ENCODE data around the gene PCDH17. TPM values are rescaled to one million over a fixed set of nuclear protein-coding genes. Genes with fewer than 3 reads are reported as not detected.
A peak's percentile ranks its signal among the peaks of the same experiment; 100 is the strongest.

The PCDH17 gene
- total RNA-seq, 1 donor from 2014 or later, result 2.6 TPM

GRCh38 chr13:57682128-57682716 is 50.7 kb downstream of the PCDH17 start:
- intact Hi-C loops (cut with DNase I), result no loop called here
- no peak for ATAC-seq
- DNase-seq (ENCODE audit: missing footprints), result no peak

GRCh38 chr13:57698851-57699250 is 67.3 kb downstream of the PCDH17 start:
- ATAC-seq, result no peak
- intact Hi-C loops (cut with DNase I), result no loop called here

GRCh38 chr13:57704031-57704430 is 72.5 kb downstream of the PCDH17 start:
- intact Hi-C loops (cut with DNase I), result no loop called here
- no peak for DNase-seq (ENCODE audit: missing footprints)
- no peak for ATAC-seq

More at GRCh38 chr13:57698851-57699250, 67.3 kb downstream of the PCDH17 start:
- no peak for DNase-seq (ENCODE audit: missing footprints)

GRCh38 chr13:57716295-57716694 is 84.8 kb downstream of the PCDH17 start:
- no peak for DNase-seq (ENCODE audit: missing footprints)
- ATAC-seq, result no peak
- intact Hi-C loops (cut with DNase I), result no loop called here

GRCh38 chr13:57724486-57725272 is 93.1 kb downstream of the PCDH17 start:
- DNase-seq (ENCODE audit: missing footprints), result no peak
- ATAC-seq, result no peak
- intact Hi-C loops (cut with DNase I), result no loop called here

GRCh38 chr13:57725480-57725879 is 93.9 kb downstream of the PCDH17 start:
- ATAC-seq (no peak), DNase-seq (ENCODE audit: missing footprints) (no peak)
- intact Hi-C loops (cut with DNase I), result no loop called here

- DNase-seq (ENCODE audit: missing footprints), result no peak
These were observed 95.4 kb downstream of the PCDH17 start for GRCh38 chr13:57726981-57727380.

GRCh38 chr13:57734306-57734705 is 102.8 kb downstream of the PCDH17 start:
- DNase-seq (ENCODE audit: missing footprints) (no peak), ATAC-seq (no peak)
- intact Hi-C loops (cut with DNase I), result no loop called here

More at GRCh38 chr13:57726981-57727380, 95.4 kb downstream of the PCDH17 start:
- intact Hi-C loops (cut with DNase I), result no loop called here
- ATAC-seq, result no peak

- no peak for DNase-seq (ENCODE audit: missing footprints)
- intact Hi-C loops (cut with DNase I), result no loop called here
- ATAC-seq, result no peak
These were observed 107.5 kb downstream of the PCDH17 start for GRCh38 chr13:57739089-57739488.

- intact Hi-C loops (cut with DNase I), result no loop called here
- DNase-seq (ENCODE audit: missing footprints) (no peak), ATAC-seq (no peak)
These were observed 108.1 kb downstream of the PCDH17 start for GRCh38 chr13:57739543-57740190.

- intact Hi-C loops (cut with DNase I), result no loop called here
- DNase-seq (ENCODE audit: missing footprints), result no peak
- peak; percentile 37 for ATAC-seq
These were observed 109.2 kb downstream of the PCDH17 start for GRCh38 chr13:57740719-57741118.

- intact Hi-C loops (cut with DNase I), result no loop called here
- DNase-seq (ENCODE audit: missing footprints), result no peak
These were observed 116.6 kb downstream of the PCDH17 start for GRCh38 chr13:57748096-57748495.

GRCh38 chr13:57760951-57761350 is 129.4 kb downstream of the PCDH17 start:
- intact Hi-C loops (cut with DNase I), result no loop called here
- DNase-seq (ENCODE audit: missing footprints) (no peak), ATAC-seq (no peak)

More at GRCh38 chr13:57748096-57748495, 116.6 kb downstream of the PCDH17 start:
- no peak for ATAC-seq

GRCh38 chr13:57763689-57764088 is 132.1 kb downstream of the PCDH17 start:
- ATAC-seq (no peak), DNase-seq (ENCODE audit: missing footprints) (no peak)
- intact Hi-C loops (cut with DNase I), result no loop called here

Measured in Right ventricle myocardium inferior (tissue), 1 donor.